ENCODE data around the gene GNAO1. TPM values are rescaled to one million over a fixed set of nuclear protein-coding genes. Genes with fewer than 3 reads are reported as not detected.

Gene GNAO1
- total and polyA plus RNA-seq, 9 of the 15 experiments (the other 6 are each of a cell fraction or from before 2014, with no cell fraction given) = 0.07 to 0.42 (median 0.08) TPM; not detected in 5

DNA sequence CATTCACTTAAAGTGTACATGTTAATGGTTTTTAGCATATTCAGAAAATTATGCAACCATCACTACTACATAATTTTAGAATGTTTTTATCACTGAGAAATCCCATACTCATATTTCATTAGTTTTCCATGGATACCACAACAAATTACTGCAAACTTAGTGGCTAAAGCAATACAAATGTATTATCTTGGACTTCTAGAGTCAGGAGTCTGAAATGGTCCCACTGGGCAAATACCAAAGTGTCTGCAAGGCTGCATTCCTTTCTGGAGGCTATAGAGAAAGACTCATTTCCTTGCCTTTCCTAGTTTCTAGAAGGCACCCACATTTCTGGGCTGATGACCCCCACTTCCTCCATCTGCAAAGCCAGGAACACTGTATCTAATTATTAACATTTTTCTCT, 16.9 kb upstream of the GNAO1 start:
- Histone ChIP-seq H3K4me3 (no peak overlapping the region), H3K9me3 (replicated peaks; ENCODE audit: control insufficient read depth, insufficient read depth, low read depth, low read length) (no peaks in the 10 kb centered on the region), H3K4me1 (replicated peaks in 1 of 2; ENCODE audit: control insufficient read depth in 2 of 2, insufficient read depth in 2 of 2, low read length in 2 of 2) (no peaks in the 10 kb centered on the region), H3K27ac (ENCODE audit: extremely low read depth, low read depth, low read length) (no peak overlapping the region), H3K27me3 (ENCODE audit: control insufficient read depth in 2 of 2, insufficient read depth in 2 of 2, low read length in 2 of 2) (no peaks in the 10 kb centered on the region; a peak in 1 of 5 replicates), H3K79me2 (ENCODE audit: control insufficient read depth, insufficient read depth, low read length) (no peaks in the 10 kb centered on the region), H4K20me1 (replicated peaks; ENCODE audit: control insufficient read depth, insufficient read depth, low read length) (no peaks in the 10 kb centered on the region), H3K4me2 (ENCODE audit: insufficient read depth, low read length) (no peak overlapping the region), H3K9ac (ENCODE audit: insufficient read depth in 1 of 2, low read depth in 2 of 2, low read length in 2 of 2) (no peak overlapping the region), H2AFZ (ENCODE audit: low read depth, low read length) (no peak overlapping the region), H3K36me3 (ENCODE audit: control insufficient read depth, insufficient read depth, low read length) (no peaks in the 10 kb centered on the region), H3K9me1 (ENCODE audit: control insufficient read depth, insufficient read depth, low read length) (no peaks in the 10 kb centered on the region)
- ChIA-PET POLR2A (no interaction called here), CTCF (ENCODE audit: low intra/inter-chr PET ratio) (no interaction called here)
- intact Hi-C loops (cut with micrococcal nuclease) = no loop called here
- no peak for FAIRE-seq
- no peak for DNase-seq (ENCODE audit: extremely low read depth in 1 of 4, low spot score in 3 of 4)
- no TSS peak for BruUV-seq (replicated peaks)
- no peak for ATAC-seq
- TF ChIP-seq MEF2A (IDR thresholded peaks at IDR 0.05; ENCODE audit: control insufficient read depth, low read depth, low read length) (no peak), BACH1 (tag; IDR thresholded peaks at IDR 0.05) (no peak)
- TF ChIP-seq, protein P1, sequence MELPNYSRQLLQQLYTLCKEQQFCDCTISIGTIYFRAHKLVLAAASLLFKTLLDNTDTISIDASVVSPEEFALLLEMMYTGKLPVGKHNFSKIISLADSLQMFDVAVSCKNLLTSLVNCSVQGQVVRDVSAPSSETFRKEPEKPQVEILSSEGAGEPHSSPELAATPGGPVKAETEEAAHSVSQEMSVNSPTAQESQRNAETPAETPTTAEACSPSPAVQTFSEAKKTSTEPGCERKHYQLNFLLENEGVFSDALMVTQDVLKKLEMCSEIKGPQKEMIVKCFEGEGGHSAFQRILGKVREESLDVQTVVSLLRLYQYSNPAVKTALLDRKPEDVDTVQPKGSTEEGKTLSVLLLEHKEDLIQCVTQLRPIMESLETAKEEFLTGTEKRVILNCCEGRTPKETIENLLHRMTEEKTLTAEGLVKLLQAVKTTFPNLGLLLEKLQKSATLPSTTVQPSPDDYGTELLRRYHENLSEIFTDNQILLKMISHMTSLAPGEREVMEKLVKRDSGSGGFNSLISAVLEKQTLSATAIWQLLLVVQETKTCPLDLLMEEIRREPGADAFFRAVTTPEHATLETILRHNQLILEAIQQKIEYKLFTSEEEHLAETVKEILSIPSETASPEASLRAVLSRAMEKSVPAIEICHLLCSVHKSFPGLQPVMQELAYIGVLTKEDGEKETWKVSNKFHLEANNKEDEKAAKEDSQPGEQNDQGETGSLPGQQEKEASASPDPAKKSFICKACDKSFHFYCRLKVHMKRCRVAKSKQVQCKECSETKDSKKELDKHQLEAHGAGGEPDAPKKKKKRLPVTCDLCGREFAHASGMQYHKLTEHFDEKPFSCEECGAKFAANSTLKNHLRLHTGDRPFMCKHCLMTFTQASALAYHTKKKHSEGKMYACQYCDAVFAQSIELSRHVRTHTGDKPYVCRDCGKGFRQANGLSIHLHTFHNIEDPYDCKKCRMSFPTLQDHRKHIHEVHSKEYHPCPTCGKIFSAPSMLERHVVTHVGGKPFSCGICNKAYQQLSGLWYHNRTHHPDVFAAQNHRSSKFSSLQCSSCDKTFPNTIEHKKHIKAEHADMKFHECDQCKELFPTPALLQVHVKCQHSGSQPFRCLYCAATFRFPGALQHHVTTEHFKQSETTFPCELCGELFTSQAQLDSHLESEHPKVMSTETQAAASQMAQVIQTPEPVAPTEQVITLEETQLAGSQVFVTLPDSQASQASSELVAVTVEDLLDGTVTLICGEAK (IDR thresholded peaks at IDR 0.05) = no peak
- TF ChIP-seq, protein P1 (CRISPR knock-in tag; IDR thresholded peaks at IDR 0.05) = no peak
- in situ Hi-C loops (cut with MboI) = no loop called here
